ENCODE results near the gene MBTD1.

MBTD1 gene

GRCh38 chr17:51147650-51148049 is 112.2 kb downstream of the MBTD1 start:
- DNase-seq (ENCODE audit: low read depth in 2 of 2) = no peak

- DNase-seq (ENCODE audit: low read depth in 2 of 2) = no peak
Measured at GRCh38 chr17:51144266-51145022, 115.4 kb downstream of the MBTD1 start.

GRCh38 chr17:51142597-51142996 is 117.3 kb downstream of the MBTD1 start:
- DNase-seq (ENCODE audit: low read depth in 2 of 2) = no peak

- no peak for DNase-seq (ENCODE audit: low read depth in 2 of 2)
Measured at GRCh38 chr17:51135956-51136355, 123.9 kb downstream of the MBTD1 start.

GRCh38 chr17:51133365-51133764 is 126.5 kb downstream of the MBTD1 start:
- no peak for DNase-seq (ENCODE audit: low read depth in 2 of 2)

GRCh38 chr17:51132964-51133319 is 126.9 kb downstream of the MBTD1 start:
- DNase-seq (ENCODE audit: low read depth in 2 of 2) = no peak

GRCh38 chr17:51128076-51128475 is 131.8 kb downstream of the MBTD1 start:
- DNase-seq (ENCODE audit: low read depth in 2 of 2) = no peak

All from activated CD8-positive, alpha-beta memory T cell treated with anti-CD3 and anti-CD28 coated beads for 4 hours (primary cell).